Measurements from ENCODE around the gene RASGEF1B.

The RASGEF1B gene

GRCh38 chr4:81399306-81400086, 72.2 kb downstream of the RASGEF1B start:
- TF ChIP-seq GATA1 (IDR thresholded peaks at IDR 0.05; ENCODE audit: low read depth, low read length) (no peak), POLR2A (IDR thresholded peaks at IDR 0.05; ENCODE audit: low read length) (no peak)
- DNase-seq: no peak

GRCh38 chr4:81398379-81398778, 73.3 kb downstream of the RASGEF1B start:
- no peak for DNase-seq
- TF ChIP-seq POLR2A (IDR thresholded peaks at IDR 0.05; ENCODE audit: low read length) (no peak), GATA1 (IDR thresholded peaks at IDR 0.05; ENCODE audit: low read depth, low read length) (no peak)

DNA sequence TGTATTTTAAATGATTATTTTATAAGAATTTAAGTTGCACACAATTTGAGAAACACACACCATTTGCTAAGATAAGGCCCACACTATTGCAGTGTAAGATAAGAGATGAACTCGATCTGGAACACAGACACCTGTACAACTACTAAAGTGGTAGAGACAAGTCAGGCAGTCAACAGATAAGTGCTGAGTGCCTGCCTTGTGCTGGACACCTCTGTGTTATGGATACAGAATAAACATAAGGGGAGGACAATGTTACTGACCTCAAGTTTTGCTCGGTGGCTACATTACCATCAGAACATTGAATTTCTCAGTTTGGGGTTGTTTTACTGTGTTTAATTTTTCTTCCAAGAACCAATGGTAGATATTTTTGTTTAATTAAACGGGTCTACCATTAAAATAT, 74.1 kb downstream of the RASGEF1B start:
- TF ChIP-seq GATA1 (IDR thresholded peaks at IDR 0.05; ENCODE audit: low read depth, low read length): no peak
- TF ChIP-seq POLR2A (IDR thresholded peaks at IDR 0.05; ENCODE audit: low read length): no peak

DNA sequence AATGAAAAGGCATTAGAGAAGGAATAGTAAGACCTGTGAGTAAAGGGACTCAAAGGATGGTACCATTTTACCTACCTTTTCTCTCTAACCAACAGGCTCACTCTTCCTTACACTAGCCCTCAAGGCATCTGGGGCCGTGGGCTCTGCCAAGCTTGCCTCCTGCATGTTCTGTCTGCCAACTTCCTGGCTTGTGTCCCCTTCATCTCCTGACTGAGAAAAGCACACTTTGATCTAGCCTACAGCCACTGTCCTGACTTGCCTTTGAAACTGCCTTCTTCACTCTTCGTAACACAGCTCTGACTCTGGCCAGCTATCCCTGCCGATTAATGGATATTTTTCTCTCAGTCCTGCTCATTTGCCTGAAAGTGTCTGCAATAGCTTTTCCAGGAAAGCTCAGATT, 76.5 kb downstream of the RASGEF1B start:
- TF ChIP-seq GATA1 (IDR thresholded peaks at IDR 0.05; ENCODE audit: low read depth, low read length) (no peak), POLR2A (IDR thresholded peaks at IDR 0.05; ENCODE audit: low read length) (no peak)
- DNase-seq: no peak

More for the DNA sequence above, 74.1 kb downstream of the RASGEF1B start:
- DNase-seq: no peak

GRCh38 chr4:81392164-81392563, 79.5 kb downstream of the RASGEF1B start:
- no peak for DNase-seq
- TF ChIP-seq POLR2A (IDR thresholded peaks at IDR 0.05; ENCODE audit: low read length): no peak
- TF ChIP-seq GATA1 (IDR thresholded peaks at IDR 0.05; ENCODE audit: low read depth, low read length): no peak

DNA sequence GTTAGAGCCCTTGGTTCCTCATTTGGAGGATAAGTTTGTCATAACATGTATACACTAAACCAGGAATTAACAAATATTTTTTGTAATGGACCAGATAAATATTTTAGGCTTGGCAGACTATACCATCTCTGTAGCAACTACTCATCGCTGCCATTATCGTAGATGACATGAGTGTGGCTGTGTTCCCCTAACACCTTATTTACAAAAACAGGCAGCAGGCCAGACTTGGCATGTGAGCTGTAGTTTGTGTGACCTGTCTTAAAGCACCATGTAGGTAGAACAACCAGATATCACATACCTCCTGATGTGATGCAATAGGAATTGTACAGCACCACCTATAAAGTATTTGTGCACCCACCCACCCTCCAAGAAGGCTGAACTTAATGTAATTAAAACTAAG, 82.0 kb downstream of the RASGEF1B start:
- DNase-seq: no peak
- TF ChIP-seq POLR2A (IDR thresholded peaks at IDR 0.05; ENCODE audit: low read length) (no peak), GATA1 (IDR thresholded peaks at IDR 0.05; ENCODE audit: low read depth, low read length) (no peak)

DNA sequence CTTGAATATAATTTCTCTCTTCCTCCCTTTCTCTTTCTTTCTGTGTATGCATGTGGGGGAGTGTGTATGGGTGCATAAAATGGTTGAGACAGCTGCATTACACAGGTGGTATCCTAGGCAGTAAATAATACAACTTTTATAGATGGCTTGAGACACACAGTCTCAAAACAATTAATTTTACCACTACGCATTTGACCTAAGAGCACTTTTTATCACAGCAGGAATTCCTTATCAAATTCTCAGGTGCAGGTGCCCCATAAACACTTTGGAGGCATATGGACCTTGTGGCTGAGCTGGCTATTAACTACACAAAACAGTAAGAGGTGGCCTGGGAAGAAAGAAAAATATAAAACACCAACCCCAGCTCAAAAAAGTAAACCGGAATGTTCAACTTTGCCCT, 91.3 kb downstream of the RASGEF1B start:
- no peak for DNase-seq
- TF ChIP-seq POLR2A (IDR thresholded peaks at IDR 0.05; ENCODE audit: low read length) (no peak), GATA1 (IDR thresholded peaks at IDR 0.05; ENCODE audit: low read depth, low read length) (no peak)

GRCh38 chr4:81378386-81378785, 93.3 kb downstream of the RASGEF1B start:
- DNase-seq: no peak
- no peak for TF ChIP-seq GATA1 (IDR thresholded peaks at IDR 0.05; ENCODE audit: low read depth, low read length)
- TF ChIP-seq POLR2A (IDR thresholded peaks at IDR 0.05; ENCODE audit: low read length): no peak

GRCh38 chr4:81377191-81377590, 94.5 kb downstream of the RASGEF1B start:
- no peak for TF ChIP-seq GATA1 (IDR thresholded peaks at IDR 0.05; ENCODE audit: low read depth, low read length)
- no peak for TF ChIP-seq POLR2A (IDR thresholded peaks at IDR 0.05; ENCODE audit: low read length)
- DNase-seq: no peak

- TF ChIP-seq GATA1 (IDR thresholded peaks at IDR 0.05; ENCODE audit: low read depth, low read length) (no peak), POLR2A (IDR thresholded peaks at IDR 0.05; ENCODE audit: low read length) (no peak)
These were observed 95.0 kb downstream of the RASGEF1B start for GRCh38 chr4:81376720-81377119.

More at GRCh38 chr4:81376720-81377119, 95.0 kb downstream of the RASGEF1B start:
- no peak for DNase-seq

Data from erythroblast (primary cell).